ENCODE data around the gene DERA. TPM values are rescaled to one million over a fixed set of nuclear protein-coding genes. Genes with fewer than 3 reads are reported as not detected.
A peak's percentile ranks its signal among the peaks of the same experiment; 100 is the strongest.

Gene DERA
- total and polyA plus RNA-seq, 9 of the 15 experiments (the other 6 are each of a cell fraction or from before 2014, with no cell fraction given) = 5.5 to 15.5 (median 7.8) TPM

DNA sequence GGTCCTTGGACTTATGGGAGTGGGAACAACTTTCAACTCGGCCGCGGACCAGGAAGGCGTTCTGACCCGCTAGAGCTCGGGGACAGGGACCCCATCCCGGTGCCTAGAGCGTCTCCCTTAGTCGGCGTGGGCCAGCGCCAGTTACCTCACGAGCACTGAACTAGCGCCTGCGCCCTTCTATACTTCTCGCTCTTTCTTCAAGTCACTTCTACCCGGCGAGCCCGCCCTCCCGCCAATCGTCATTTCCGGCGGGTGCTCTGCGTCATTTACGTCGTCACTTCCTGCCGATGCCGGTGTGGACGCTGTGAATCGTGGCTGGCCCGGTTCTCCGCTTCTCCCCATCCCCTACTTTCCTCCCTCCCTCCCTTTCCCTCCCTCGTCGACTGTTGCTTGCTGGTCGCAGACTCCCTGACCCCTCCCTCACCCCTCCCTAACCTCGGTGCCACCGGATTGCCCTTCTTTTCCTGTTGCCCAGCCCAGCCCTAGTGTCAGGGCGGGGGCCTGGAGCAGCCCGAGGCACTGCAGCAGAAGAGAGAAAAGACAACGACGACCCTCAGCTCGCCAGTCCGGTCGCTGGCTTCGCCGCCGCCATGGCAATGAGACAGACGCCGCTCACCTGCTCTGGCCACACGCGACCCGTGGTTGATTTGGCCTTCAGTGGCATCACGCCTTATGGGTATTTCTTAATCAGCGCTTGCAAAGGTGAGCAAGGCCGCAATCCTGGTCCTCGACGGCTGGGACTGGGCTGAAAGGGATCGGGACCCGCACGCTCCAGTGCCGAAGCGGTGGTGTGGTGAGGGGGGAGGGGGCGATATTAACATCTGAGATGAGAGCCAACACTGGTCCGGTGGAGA is 28.8 kb upstream of the DERA start, which contains the start of gene STRAP (continued):
- TF ChIP-seq, protein P1, sequence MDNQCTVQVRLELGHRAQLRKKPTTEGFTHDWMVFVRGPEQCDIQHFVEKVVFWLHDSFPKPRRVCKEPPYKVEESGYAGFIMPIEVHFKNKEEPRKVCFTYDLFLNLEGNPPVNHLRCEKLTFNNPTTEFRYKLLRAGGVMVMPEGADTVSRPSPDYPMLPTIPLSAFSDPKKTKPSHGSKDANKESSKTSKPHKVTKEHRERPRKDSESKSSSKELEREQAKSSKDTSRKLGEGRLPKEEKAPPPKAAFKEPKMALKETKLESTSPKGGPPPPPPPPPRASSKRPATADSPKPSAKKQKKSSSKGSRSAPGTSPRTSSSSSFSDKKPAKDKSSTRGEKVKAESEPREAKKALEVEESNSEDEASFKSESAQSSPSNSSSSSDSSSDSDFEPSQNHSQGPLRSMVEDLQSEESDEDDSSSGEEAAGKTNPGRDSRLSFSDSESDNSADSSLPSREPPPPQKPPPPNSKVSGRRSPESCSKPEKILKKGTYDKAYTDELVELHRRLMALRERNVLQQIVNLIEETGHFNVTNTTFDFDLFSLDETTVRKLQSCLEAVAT (IDR thresholded peaks at IDR 0.05) = no peak
- TF ChIP-seq, protein P2, sequence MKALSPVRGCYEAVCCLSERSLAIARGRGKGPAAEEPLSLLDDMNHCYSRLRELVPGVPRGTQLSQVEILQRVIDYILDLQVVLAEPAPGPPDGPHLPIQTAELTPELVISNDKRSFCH (CRISPR knock-in tag; IDR thresholded peaks at IDR 0.05) = no peak
- TF ChIP-seq, protein P2 (tag; IDR thresholded peaks at IDR 0.05) = no peak
- TF ChIP-seq POLR2H (tag; IDR thresholded peaks at IDR 0.05; ENCODE audit: low read depth) = peak; percentile 84
- 0 out of 2 replicates have a peak, but pooled peaks have one; percentile 3 for TF ChIP-seq HCFC1 (IDR thresholded peaks at IDR 0.05; ENCODE audit: low read depth, low read length)
- 0 out of 4 replicates have a peak, but pooled peaks of 1 of the 2 experiments have one; percentile 52 for TF ChIP-seq TEAD1 (CRISPR knock-in tag; IDR thresholded peaks at IDR 0.05)
- TF ChIP-seq, protein P3, sequence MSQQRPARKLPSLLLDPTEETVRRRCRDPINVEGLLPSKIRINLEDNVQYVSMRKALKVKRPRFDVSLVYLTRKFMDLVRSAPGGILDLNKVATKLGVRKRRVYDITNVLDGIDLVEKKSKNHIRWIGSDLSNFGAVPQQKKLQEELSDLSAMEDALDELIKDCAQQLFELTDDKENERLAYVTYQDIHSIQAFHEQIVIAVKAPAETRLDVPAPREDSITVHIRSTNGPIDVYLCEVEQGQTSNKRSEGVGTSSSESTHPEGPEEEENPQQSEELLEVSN (IDR thresholded peaks at IDR 0.05; ENCODE audit: borderline replicate concordance in 1 of 2, extremely low read depth in 1 of 2, insufficient read depth in 1 of 2, insufficient read length in 1 of 2, low read depth in 1 of 2, low read length in 1 of 2, poor library complexity in 1 of 2, severe bottlenecking in 1 of 2) = peak; percentile 17 to 18
- TF ChIP-seq ATF7 (IDR thresholded peaks at IDR 0.05) = peak; percentile 61
- TF ChIP-seq NRF1 (conservative IDR thresholded peaks at IDR 0.05 in 1 of 2, IDR thresholded peaks at IDR 0.05 in 1 of 2) = peak; percentile 87 to 89
- TF ChIP-seq, protein P4, sequence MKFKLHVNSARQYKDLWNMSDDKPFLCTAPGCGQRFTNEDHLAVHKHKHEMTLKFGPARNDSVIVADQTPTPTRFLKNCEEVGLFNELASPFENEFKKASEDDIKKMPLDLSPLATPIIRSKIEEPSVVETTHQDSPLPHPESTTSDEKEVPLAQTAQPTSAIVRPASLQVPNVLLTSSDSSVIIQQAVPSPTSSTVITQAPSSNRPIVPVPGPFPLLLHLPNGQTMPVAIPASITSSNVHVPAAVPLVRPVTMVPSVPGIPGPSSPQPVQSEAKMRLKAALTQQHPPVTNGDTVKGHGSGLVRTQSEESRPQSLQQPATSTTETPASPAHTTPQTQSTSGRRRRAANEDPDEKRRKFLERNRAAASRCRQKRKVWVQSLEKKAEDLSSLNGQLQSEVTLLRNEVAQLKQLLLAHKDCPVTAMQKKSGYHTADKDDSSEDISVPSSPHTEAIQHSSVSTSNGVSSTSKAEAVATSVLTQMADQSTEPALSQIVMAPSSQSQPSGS (CRISPR knock-in tag; IDR thresholded peaks at IDR 0.05) = no peak
- no peak for TF ChIP-seq EWSR1 (IDR thresholded peaks at IDR 0.05; ENCODE audit: borderline replicate concordance, low read depth, partially characterized antibody)
- TF ChIP-seq TAF9B (IDR thresholded peaks at IDR 0.05; ENCODE audit: partially characterized antibody) = no peak
- TF ChIP-seq POLR2AphosphoS5 (IDR thresholded peaks at IDR 0.05; ENCODE audit: control insufficient read depth, insufficient read depth, low read depth, low read length) = peak; percentile 67; the same call in 1 of the 2 replicates
- TF ChIP-seq, protein P5, sequence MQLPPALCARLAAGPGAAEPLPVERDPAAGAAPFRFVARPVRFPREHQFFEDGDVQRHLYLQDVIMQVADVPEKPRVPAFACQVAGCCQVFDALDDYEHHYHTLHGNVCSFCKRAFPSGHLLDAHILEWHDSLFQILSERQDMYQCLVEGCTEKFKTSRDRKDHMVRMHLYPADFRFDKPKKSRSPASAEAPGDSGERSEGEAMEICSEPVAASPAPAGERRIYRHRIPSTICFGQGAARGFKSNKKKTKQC (CRISPR knock-in tag; IDR thresholded peaks at IDR 0.05) = peak; percentile 57; the same call in 1 of the 2 replicates
- TF ChIP-seq KDM5B (IDR thresholded peaks at IDR 0.05; ENCODE audit: insufficient replicate concordance, low read depth, low read length) = peak; percentile 86
- TF ChIP-seq, protein P6, sequence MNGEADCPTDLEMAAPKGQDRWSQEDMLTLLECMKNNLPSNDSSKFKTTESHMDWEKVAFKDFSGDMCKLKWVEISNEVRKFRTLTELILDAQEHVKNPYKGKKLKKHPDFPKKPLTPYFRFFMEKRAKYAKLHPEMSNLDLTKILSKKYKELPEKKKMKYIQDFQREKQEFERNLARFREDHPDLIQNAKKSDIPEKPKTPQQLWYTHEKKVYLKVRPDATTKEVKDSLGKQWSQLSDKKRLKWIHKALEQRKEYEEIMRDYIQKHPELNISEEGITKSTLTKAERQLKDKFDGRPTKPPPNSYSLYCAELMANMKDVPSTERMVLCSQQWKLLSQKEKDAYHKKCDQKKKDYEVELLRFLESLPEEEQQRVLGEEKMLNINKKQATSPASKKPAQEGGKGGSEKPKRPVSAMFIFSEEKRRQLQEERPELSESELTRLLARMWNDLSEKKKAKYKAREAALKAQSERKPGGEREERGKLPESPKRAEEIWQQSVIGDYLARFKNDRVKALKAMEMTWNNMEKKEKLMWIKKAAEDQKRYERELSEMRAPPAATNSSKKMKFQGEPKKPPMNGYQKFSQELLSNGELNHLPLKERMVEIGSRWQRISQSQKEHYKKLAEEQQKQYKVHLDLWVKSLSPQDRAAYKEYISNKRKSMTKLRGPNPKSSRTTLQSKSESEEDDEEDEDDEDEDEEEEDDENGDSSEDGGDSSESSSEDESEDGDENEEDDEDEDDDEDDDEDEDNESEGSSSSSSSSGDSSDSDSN (IDR thresholded peaks at IDR 0.05; ENCODE audit: borderline replicate concordance in 1 of 2, low read depth in 2 of 2, low read length in 2 of 2) = no peak
- TF ChIP-seq SETDB1 (IDR thresholded peaks at IDR 0.05; ENCODE audit: low read length) = no peak
- TF ChIP-seq TCF7 (IDR thresholded peaks at IDR 0.05; ENCODE audit: borderline replicate concordance) = no peak

Data from K562 (cell line).